GM18873 (cell line): ENCODE measurements around the gene ZNRF3.
"Not testable (repeated sequence)": the region's sequence is repeated elsewhere in the genome, so short reads cannot be mapped to it uniquely, and the experiment has no call there.

Experiments
- ATAC-seq: cut with Tn5 transposase; IDR thresholded peaks from one replicate; pipeline ENCODE4 v1.9.1; 2021; ENCODE audit warnings: mild to moderate bottlenecking, moderate library complexity, moderate number of reproducible peaks; ENCODE audit not compliant: unreplicated experiment, low FRiP score

ZNRF3 gene

GRCh38 chr22:28883917-28884746 is 760 bp downstream of the ZNRF3 start:
- no peak for ATAC-seq

GRCh38 chr22:28884747-28885350 is 1.5 kb downstream of the ZNRF3 start:
- no peak for ATAC-seq

GRCh38 chr22:28885939-28886338 is 2.6 kb downstream of the ZNRF3 start:
- ATAC-seq, result no peak

GRCh38 chr22:28886679-28887078 is 3.3 kb downstream of the ZNRF3 start:
- ATAC-seq, result not testable (repeated sequence)

GRCh38 chr22:28887725-28888459 is 4.5 kb downstream of the ZNRF3 start:
- ATAC-seq, result no peak

GRCh38 chr22:28889478-28890024 is 6.2 kb downstream of the ZNRF3 start:
- no peak for ATAC-seq

GRCh38 chr22:28891156-28891733 is 7.9 kb downstream of the ZNRF3 start:
- no peak for ATAC-seq

GRCh38 chr22:28892175-28892731 is 8.9 kb downstream of the ZNRF3 start:
- no peak for ATAC-seq

- ATAC-seq, result no peak
Measured at GRCh38 chr22:28893810-28894209, 10.4 kb downstream of the ZNRF3 start.

GRCh38 chr22:28894334-28894733 is 11.0 kb downstream of the ZNRF3 start:
- ATAC-seq, result no peak

GRCh38 chr22:28894807-28895206 is 11.4 kb downstream of the ZNRF3 start:
- no peak for ATAC-seq

- no peak for ATAC-seq
Measured at GRCh38 chr22:28896611-28897010, 13.2 kb downstream of the ZNRF3 start.

- no peak for ATAC-seq
Measured at GRCh38 chr22:28898233-28898629, 14.9 kb downstream of the ZNRF3 start.

GRCh38 chr22:28899199-28899853 is 16.0 kb downstream of the ZNRF3 start:
- no peak for ATAC-seq

- no peak for ATAC-seq
Measured at GRCh38 chr22:28900379-28900925, 17.1 kb downstream of the ZNRF3 start.

- no peak for ATAC-seq
Measured at GRCh38 chr22:28902490-28902889, 19.1 kb downstream of the ZNRF3 start.

GRCh38 chr22:28903080-28903479 is 19.7 kb downstream of the ZNRF3 start:
- no peak for ATAC-seq

- ATAC-seq, result no peak
Measured at GRCh38 chr22:28903729-28904128, 20.4 kb downstream of the ZNRF3 start.

- no peak for ATAC-seq
Measured at GRCh38 chr22:28904211-28904896, 21.0 kb downstream of the ZNRF3 start.
